NCI-H226 (cell line): Measurements from ENCODE around the gene LRP11.

ENCODE experiments used
- DNase-seq: peaks from one replicate; pipeline ENCODE4 v3.0.0-alpha.2; 2015

The LRP11 gene

GRCh38 chr6:149777624-149778023, 86.5 kb downstream of the LRP11 start:
- DNase-seq = no peak

GRCh38 chr6:149771925-149772324, 92.2 kb downstream of the LRP11 start:
- no peak for DNase-seq

- no peak for DNase-seq
Observed at GRCh38 chr6:149771185-149771584, 93.0 kb downstream of the LRP11 start.

GRCh38 chr6:149769676-149770075, 94.5 kb downstream of the LRP11 start:
- DNase-seq = no peak
